C4-2B (cell line): Measurements from ENCODE around the gene VAMP1.

ENCODE experiments used
- H3K27ac ChIP-seq: fragments of 450-650 bp; 2 replicates; pipeline ENCODE4 v1.5.1; 2017
- CTCF ChIP-seq: fragments of 450-650 bp; conservative IDR thresholded peaks from 2 replicates; pipeline ENCODE4 v1.5.1; 2017; ENCODE audit warnings: mild to moderate bottlenecking
- ZFX ChIP-seq: fragments of 450-650 bp; IDR thresholded peaks from 2 replicates; pipeline ENCODE4 v1.6.1; 2017

Gene VAMP1

GRCh38 chr12:6423267-6424007, 47.0 kb downstream of the VAMP1 start:
- TF ChIP-seq CTCF (peak; percentile 95), ZFX (no peak)
- peak overlapping the region; percentile 15; the same call in 1 of the 2 replicates for H3K27ac ChIP-seq

- TF ChIP-seq CTCF (no peak), ZFX (no peak)
These were observed 50.1 kb downstream of the VAMP1 start for GRCh38 chr12:6420364-6420763.

GRCh38 chr12:6418796-6419195, 51.7 kb downstream of the VAMP1 start:
- TF ChIP-seq ZFX (no peak), CTCF (no peak)
- no peak overlapping the region for H3K27ac ChIP-seq

More at GRCh38 chr12:6420364-6420763, 50.1 kb downstream of the VAMP1 start:
- peak overlapping the region; percentile 15; the same call in 1 of the 2 replicates for H3K27ac ChIP-seq

GRCh38 chr12:6416596-6416995, 53.9 kb downstream of the VAMP1 start:
- H3K27ac ChIP-seq: no peak overlapping the region
- TF ChIP-seq CTCF: no peak
- no peak for TF ChIP-seq ZFX
